PFSK-1 (cell line): ENCODE measurements around the gene KIAA1328.

ENCODE experiments used
- FOXP2 ChIP-seq: optimal IDR thresholded peaks from 2 replicates; pipeline ENCODE3; 2011; ENCODE audit warnings: borderline replicate concordance, control low read depth, inconsistent platforms; ENCODE audit not compliant: insufficient read depth; ENCODE audit errors: extremely low read length, extremely low read depth
- POLR2AphosphoS5 ChIP-seq: IDR thresholded peaks from 2 replicates; pipeline ENCODE4 v1.6.1; 2012; ENCODE audit warnings: low read depth, mild to moderate bottlenecking, control low read depth, low read length, moderate library complexity
- REST ChIP-seq, 2 experiments: IDR thresholded peaks; 2 replicates each; pipeline versions ENCODE4 v1.6.1 to v1.8.0; 2011 to 2012; ENCODE audit warnings: low read depth in 2 of 2, low read length in 2 of 2, control low read depth in 1 of 2, inconsistent platforms in 1 of 2, mild to moderate bottlenecking in 1 of 2, moderate library complexity in 1 of 2; ENCODE audit not compliant: insufficient read depth in 1 of 2
- SIN3A ChIP-seq: IDR thresholded peaks from 2 replicates; pipeline ENCODE4 v1.6.1; 2012; ENCODE audit warnings: mild to moderate bottlenecking, low read length, moderate library complexity, borderline replicate concordance; ENCODE audit not compliant: insufficient read depth
- TAF1 ChIP-seq: IDR thresholded peaks from 2 replicates; pipeline ENCODE4 v1.6.1; 2012; ENCODE audit warnings: low read length, control low read depth, borderline replicate concordance; ENCODE audit not compliant: insufficient read depth

Gene KIAA1328

GRCh38 chr18:37238282-37239108, 409.6 kb downstream of the KIAA1328 start:
- TF ChIP-seq TAF1, result no peak
- TF ChIP-seq FOXP2, result no peak
- TF ChIP-seq SIN3A, result no peak
- no peak for TF ChIP-seq POLR2AphosphoS5
- no peak for TF ChIP-seq REST (IDR thresholded peaks at IDR 0.05; ENCODE audit: insufficient read depth in 1 of 2, low read depth in 2 of 2, low read length in 2 of 2)

GRCh38 chr18:37242091-37242490, 413.2 kb downstream of the KIAA1328 start:
- TF ChIP-seq FOXP2, result no peak
- TF ChIP-seq SIN3A, result no peak
- no peak for TF ChIP-seq POLR2AphosphoS5
- TF ChIP-seq TAF1, result no peak
- TF ChIP-seq REST (IDR thresholded peaks at IDR 0.05; ENCODE audit: insufficient read depth in 1 of 2, low read depth in 2 of 2, low read length in 2 of 2), result no peak

GRCh38 chr18:37242826-37243560, 414.1 kb downstream of the KIAA1328 start:
- TF ChIP-seq TAF1, result no peak

- no peak for TF ChIP-seq TAF1
- TF ChIP-seq POLR2AphosphoS5, result no peak
- TF ChIP-seq FOXP2, result no peak
- no peak for TF ChIP-seq SIN3A
- TF ChIP-seq REST (IDR thresholded peaks at IDR 0.05; ENCODE audit: insufficient read depth in 1 of 2, low read depth in 2 of 2, low read length in 2 of 2), result no peak
These were observed 414.8 kb downstream of the KIAA1328 start for GRCh38 chr18:37243741-37244140.

- TF ChIP-seq REST (IDR thresholded peaks at IDR 0.05; ENCODE audit: insufficient read depth in 1 of 2, low read depth in 2 of 2, low read length in 2 of 2) (no peak), POLR2AphosphoS5 (no peak), TAF1 (no peak), SIN3A (no peak), FOXP2 (no peak)
These were observed 415.7 kb downstream of the KIAA1328 start for GRCh38 chr18:37244618-37245017.
